Measurements from ENCODE around the gene ZKSCAN2.

Gene ZKSCAN2

DNA sequence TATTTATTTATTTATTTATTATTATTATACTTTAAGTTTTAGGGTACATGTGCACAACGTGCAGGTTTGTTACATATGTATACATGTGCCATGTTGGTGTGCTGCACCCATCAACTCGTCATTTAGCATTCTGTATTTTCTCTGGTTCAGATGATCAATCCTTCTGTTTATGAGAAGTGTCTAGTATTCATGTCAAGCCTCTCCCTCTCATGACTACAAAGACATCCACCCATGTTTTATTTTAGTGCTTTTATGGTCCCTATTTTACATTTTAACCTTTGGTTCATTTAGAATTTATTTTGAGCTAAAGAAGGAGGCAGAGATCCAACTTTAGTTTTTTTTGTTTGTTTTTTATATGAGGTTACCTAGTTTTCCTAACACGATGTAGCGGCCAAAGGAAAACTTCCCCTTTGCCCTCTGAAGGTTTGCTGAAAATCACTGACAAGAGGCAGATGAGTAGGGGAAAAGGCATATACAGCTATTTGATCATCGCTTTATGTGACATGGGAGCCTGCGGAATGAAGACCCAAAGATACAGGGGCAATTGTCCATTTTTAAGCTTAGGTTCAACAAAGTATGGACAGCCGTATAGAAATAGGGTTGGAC is 63.3 kb downstream of the ZKSCAN2 start:
- DNase-seq (ENCODE audit: low spot score): no peak
- no peak overlapping the region for H3K27ac ChIP-seq
- TF ChIP-seq, protein P1, sequence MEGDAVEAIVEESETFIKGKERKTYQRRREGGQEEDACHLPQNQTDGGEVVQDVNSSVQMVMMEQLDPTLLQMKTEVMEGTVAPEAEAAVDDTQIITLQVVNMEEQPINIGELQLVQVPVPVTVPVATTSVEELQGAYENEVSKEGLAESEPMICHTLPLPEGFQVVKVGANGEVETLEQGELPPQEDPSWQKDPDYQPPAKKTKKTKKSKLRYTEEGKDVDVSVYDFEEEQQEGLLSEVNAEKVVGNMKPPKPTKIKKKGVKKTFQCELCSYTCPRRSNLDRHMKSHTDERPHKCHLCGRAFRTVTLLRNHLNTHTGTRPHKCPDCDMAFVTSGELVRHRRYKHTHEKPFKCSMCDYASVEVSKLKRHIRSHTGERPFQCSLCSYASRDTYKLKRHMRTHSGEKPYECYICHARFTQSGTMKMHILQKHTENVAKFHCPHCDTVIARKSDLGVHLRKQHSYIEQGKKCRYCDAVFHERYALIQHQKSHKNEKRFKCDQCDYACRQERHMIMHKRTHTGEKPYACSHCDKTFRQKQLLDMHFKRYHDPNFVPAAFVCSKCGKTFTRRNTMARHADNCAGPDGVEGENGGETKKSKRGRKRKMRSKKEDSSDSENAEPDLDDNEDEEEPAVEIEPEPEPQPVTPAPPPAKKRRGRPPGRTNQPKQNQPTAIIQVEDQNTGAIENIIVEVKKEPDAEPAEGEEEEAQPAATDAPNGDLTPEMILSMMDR (conservative IDR thresholded peaks at IDR 0.05; ENCODE audit: low read depth): no peak
- CTCF ChIA-PET: no interaction called here
- POLR2A ChIA-PET (ENCODE audit: low non-redundant PET): interaction anchor here (0.6 kb wide), 1 partner anchor 170 kb away, joined by 7 read pairs; no protein-coding TSS in a partner anchor

DNA sequence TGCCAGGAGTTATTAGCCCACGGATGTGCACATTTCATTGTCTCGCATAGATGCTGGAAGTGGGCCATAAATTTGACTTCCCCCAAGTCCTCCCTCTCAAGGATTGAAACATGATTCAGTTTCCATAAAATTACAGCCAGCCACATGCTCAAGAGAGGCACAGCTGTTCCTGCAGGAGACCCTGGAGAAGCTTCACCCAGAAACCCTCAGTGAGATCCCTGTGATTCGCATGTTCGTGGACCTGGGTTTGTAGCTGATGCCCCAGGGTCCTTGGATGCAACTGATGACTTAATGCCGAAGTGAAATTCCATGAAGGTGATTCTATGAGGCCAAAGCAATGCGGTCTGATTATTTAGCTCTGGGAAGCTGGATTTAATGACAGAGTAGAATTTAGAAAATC is 65.5 kb downstream of the ZKSCAN2 start:
- no peak overlapping the region for H3K27ac ChIP-seq
- TF ChIP-seq, protein P1 (conservative IDR thresholded peaks at IDR 0.05; ENCODE audit: low read depth): no peak
- no peak for DNase-seq (ENCODE audit: low spot score)
- ChIA-PET CTCF (no interaction called here), POLR2A (ENCODE audit: low non-redundant PET) (no interaction called here)

- ChIA-PET CTCF (interaction anchor here (0.6 kb wide), 1 partner anchor 20 kb away, joined by 4 read pairs; no protein-coding TSS in a partner anchor), POLR2A (ENCODE audit: low non-redundant PET) (no interaction called here)
- DNase-seq (ENCODE audit: low spot score): no peak
- TF ChIP-seq, protein P1 (conservative IDR thresholded peaks at IDR 0.05; ENCODE audit: low read depth): no peak
- H3K27ac ChIP-seq: no peak overlapping the region
Observed at GRCh38 chr16:25189305-25189704, 68.3 kb downstream of the ZKSCAN2 start.

- POLR2A ChIA-PET (ENCODE audit: low non-redundant PET): no interaction called here
- no peak overlapping the region for H3K27ac ChIP-seq
- TF ChIP-seq, protein P1 (conservative IDR thresholded peaks at IDR 0.05; ENCODE audit: low read depth): no peak
- no peak for DNase-seq (ENCODE audit: low spot score)
- CTCF ChIA-PET: no interaction called here
Observed at GRCh38 chr16:25187491-25187795, 70.2 kb downstream of the ZKSCAN2 start.
